Measurements from ENCODE around the gene MIEF1. TPM values are rescaled to one million over a fixed set of nuclear protein-coding genes. Genes with fewer than 3 reads are reported as not detected.
A peak's percentile ranks its signal among the peaks of the same experiment; 100 is the strongest.

Gene MIEF1
- total and polyA plus RNA-seq, 11 donors = 6.5 to 25.2 (median 18.7) TPM

- DNase-seq (no peak), ATAC-seq (no peak)
- Histone ChIP-seq H3K27ac (peak overlapping the region in 11 of 12 donors; percentile 60 to 86 (median 80)), H3K27me3 (no peaks in the 10 kb centered on the region), H3K9me3 (no peaks in the 10 kb centered on the region), H3K4me3 (no peak overlapping the region), H3K4me1 (peaks cover 19 to 92% (median 53%) of the 10 kb centered on the region in 12 donors), H3K36me3 (no peaks in the 10 kb centered on the region)
- TF ChIP-seq POLR2A (IDR thresholded peaks at IDR 0.05) (no peak), CTCF (IDR thresholded peaks at IDR 0.05) (no peak)
- 52 to 58% (median 57%) methylated on average over 22 to 26 of the region's 26 CpGs for WGBS, 4 donors
- intact Hi-C loops (cut with DNase I) = no loop called here
Observed at GRCh38 chr22:39469681-39470450, 32.2 kb upstream of the MIEF1 start.

- 55 to 61% (median 60%) methylated on average over 15 to 16 of the region's 16 CpGs for WGBS, 4 donors
- no peaks in the 10 kb centered on the region for H3K36me3 ChIP-seq
- intact Hi-C loops (cut with DNase I) = no loop called here
- no peak for TF ChIP-seq POLR2A (IDR thresholded peaks at IDR 0.05)
- no peak for TF ChIP-seq CTCF (IDR thresholded peaks at IDR 0.05)
- H3K4me3 ChIP-seq = no peak overlapping the region
- DNase-seq (no peak), ATAC-seq (no peak)
- H3K9me3 ChIP-seq = no peaks in the 10 kb centered on the region
- peak overlapping the region; percentile 53 to 86 (median 76) for H3K27ac ChIP-seq
- peaks cover 17 to 85% (median 50%) of the 10 kb centered on the region in 12 donors for H3K4me1 ChIP-seq
- no peaks in the 10 kb centered on the region for H3K27me3 ChIP-seq
Observed at GRCh38 chr22:39470451-39471291, 31.4 kb upstream of the MIEF1 start.

GRCh38 chr22:39471381-39472141 is 30.5 kb upstream of the MIEF1 start:
- 37 to 46% (median 43%) methylated on average over 11 to 13 of the region's 13 CpGs for WGBS, 4 donors
- peak in 4 of 5 donors; percentile 44 to 74 (median 66) for DNase-seq

More at GRCh38 chr22:39471381-39472141, 30.5 kb upstream of the MIEF1 start:
- Histone ChIP-seq H3K36me3 (no peaks in the 10 kb centered on the region), H3K9me3 (no peaks in the 10 kb centered on the region), H3K27me3 (no peaks in the 10 kb centered on the region), H3K4me3 (peak overlapping the region in 1 of 12 donors; percentile 3), H3K4me1 (peaks cover 15 to 85% (median 41%) of the 10 kb centered on the region in 12 donors), H3K27ac (peak overlapping the region; percentile 53 to 86 (median 76))
- peak in 3 of 4 donors; percentile 48 to 68 (median 60) for ATAC-seq
- TF ChIP-seq POLR2A (IDR thresholded peaks at IDR 0.05) (no peak), CTCF (IDR thresholded peaks at IDR 0.05) (no peak)
- intact Hi-C loops (cut with DNase I) = no loop called here
